ENCODE data around the gene EIF4H. TPM values are rescaled to one million over a fixed set of nuclear protein-coding genes. Genes with fewer than 3 reads are reported as not detected.

The EIF4H gene
- 100 to 1,000 TPM; 148 to 205 TPM for polyA plus RNA-seq

GRCh38 chr7:74173866-74174605 is at the start of gene EIF4H:
Gene EIF4H, plus strand, starts transcription at chr7:74174356. Its CDS starts 28 bp downstream, at chr7:74174384.
- Histone ChIP-seq H3K9me3 (ENCODE audit: control insufficient read depth in 2 of 2, insufficient read depth in 1 of 2, low read depth in 1 of 2, low read length in 1 of 2) (no peaks in the 10 kb centered on the region), H3K36me3 (ENCODE audit: control insufficient read depth in 2 of 2, insufficient read depth in 2 of 2, low read length in 1 of 2) (no peaks in the 10 kb centered on the region), H3K27me3 (ENCODE audit: control insufficient read depth in 1 of 2, insufficient read depth in 2 of 2, low read length in 2 of 2) (no peaks in the 10 kb centered on the region), H3K4me1 (ENCODE audit: control insufficient read depth in 2 of 2, insufficient read depth in 2 of 2, low read length in 1 of 2) (peaks cover 0 to 3% of the 10 kb centered on the region in 2 donors), H3K4me3 (ENCODE audit: low read depth in 1 of 2, low read length in 2 of 2) (peak within 1 kb of the TSS; percentile 80 to 88), H3K27ac (ENCODE audit: low read depth in 2 of 2, low read length in 1 of 2) (peak within 1 kb of the TSS; percentile 82 to 95)
- WGBS, 2 donors: 0% methylated on average over 60 to 95 of the region's 95 CpGs

- no peaks in the 10 kb centered on the region for H3K9me3 ChIP-seq (ENCODE audit: control insufficient read depth in 2 of 2, insufficient read depth in 1 of 2, low read depth in 1 of 2, low read length in 1 of 2)
- no peak overlapping the region for H3K4me3 ChIP-seq (ENCODE audit: low read depth in 1 of 2, low read length in 2 of 2)
- no peaks in the 10 kb centered on the region for H3K4me1 ChIP-seq (ENCODE audit: control insufficient read depth in 2 of 2, insufficient read depth in 2 of 2, low read length in 1 of 2)
- H3K36me3 ChIP-seq (ENCODE audit: control insufficient read depth in 2 of 2, insufficient read depth in 2 of 2, low read length in 1 of 2): peaks cover 0 to 7% of the 10 kb centered on the region in 2 donors
- H3K27ac ChIP-seq (ENCODE audit: low read depth in 2 of 2, low read length in 1 of 2): no peak overlapping the region
- no peaks in the 10 kb centered on the region for H3K27me3 ChIP-seq (ENCODE audit: control insufficient read depth in 1 of 2, insufficient read depth in 2 of 2, low read length in 2 of 2)
- WGBS, 2 donors: 77 to 82% methylated on average over 12 of the region's 12 CpGs
Observed at GRCh38 chr7:74126220-74126880, 47.8 kb upstream of the EIF4H start.

GRCh38 chr7:74129887-74130286 is 44.3 kb upstream of the EIF4H start:
- H3K36me3 ChIP-seq (ENCODE audit: control insufficient read depth in 2 of 2, insufficient read depth in 2 of 2, low read length in 1 of 2): no peaks in the 10 kb centered on the region
- H3K9me3 ChIP-seq (ENCODE audit: control insufficient read depth in 2 of 2, insufficient read depth in 1 of 2, low read depth in 1 of 2, low read length in 1 of 2): no peaks in the 10 kb centered on the region
- H3K4me3 ChIP-seq (ENCODE audit: low read depth in 1 of 2, low read length in 2 of 2): no peak overlapping the region
- H3K27me3 ChIP-seq (ENCODE audit: control insufficient read depth in 1 of 2, insufficient read depth in 2 of 2, low read length in 2 of 2): no peaks in the 10 kb centered on the region
- H3K27ac ChIP-seq (ENCODE audit: low read depth in 2 of 2, low read length in 1 of 2): no peak overlapping the region
- WGBS, 2 donors: 45 to 48% methylated on average over 2 of the region's 2 CpGs
- H3K4me1 ChIP-seq (ENCODE audit: control insufficient read depth in 2 of 2, insufficient read depth in 2 of 2, low read length in 1 of 2): no peaks in the 10 kb centered on the region

- Histone ChIP-seq H3K27ac (ENCODE audit: low read depth in 2 of 2, low read length in 1 of 2) (no peak overlapping the region), H3K4me1 (ENCODE audit: control insufficient read depth in 2 of 2, insufficient read depth in 2 of 2, low read length in 1 of 2) (no peaks in the 10 kb centered on the region), H3K9me3 (ENCODE audit: control insufficient read depth in 2 of 2, insufficient read depth in 1 of 2, low read depth in 1 of 2, low read length in 1 of 2) (no peaks in the 10 kb centered on the region), H3K4me3 (ENCODE audit: low read depth in 1 of 2, low read length in 2 of 2) (no peak overlapping the region), H3K36me3 (ENCODE audit: control insufficient read depth in 2 of 2, insufficient read depth in 2 of 2, low read length in 1 of 2) (no peaks in the 10 kb centered on the region), H3K27me3 (ENCODE audit: control insufficient read depth in 1 of 2, insufficient read depth in 2 of 2, low read length in 2 of 2) (no peaks in the 10 kb centered on the region)
- WGBS, 2 donors: 56% methylated on average over 4 of the region's 4 CpGs
Observed at GRCh38 chr7:74130518-74130917, 43.6 kb upstream of the EIF4H start.

- Histone ChIP-seq H3K4me3 (ENCODE audit: low read depth in 1 of 2, low read length in 2 of 2) (no peak overlapping the region), H3K36me3 (ENCODE audit: control insufficient read depth in 2 of 2, insufficient read depth in 2 of 2, low read length in 1 of 2) (no peaks in the 10 kb centered on the region), H3K9me3 (ENCODE audit: control insufficient read depth in 2 of 2, insufficient read depth in 1 of 2, low read depth in 1 of 2, low read length in 1 of 2) (no peaks in the 10 kb centered on the region), H3K27me3 (ENCODE audit: control insufficient read depth in 1 of 2, insufficient read depth in 2 of 2, low read length in 2 of 2) (no peaks in the 10 kb centered on the region), H3K27ac (ENCODE audit: low read depth in 2 of 2, low read length in 1 of 2) (no peak overlapping the region), H3K4me1 (ENCODE audit: control insufficient read depth in 2 of 2, insufficient read depth in 2 of 2, low read length in 1 of 2) (no peaks in the 10 kb centered on the region)
- 65 to 70% methylated on average over 8 of the region's 8 CpGs for WGBS, 2 donors
Observed at GRCh38 chr7:74134117-74134620, 40.0 kb upstream of the EIF4H start.

- no peaks in the 10 kb centered on the region for H3K9me3 ChIP-seq (ENCODE audit: control insufficient read depth in 2 of 2, insufficient read depth in 1 of 2, low read depth in 1 of 2, low read length in 1 of 2)
- no peaks in the 10 kb centered on the region for H3K4me1 ChIP-seq (ENCODE audit: control insufficient read depth in 2 of 2, insufficient read depth in 2 of 2, low read length in 1 of 2)
- H3K27ac ChIP-seq (ENCODE audit: low read depth in 2 of 2, low read length in 1 of 2): no peak overlapping the region
- no peak overlapping the region for H3K4me3 ChIP-seq (ENCODE audit: low read depth in 1 of 2, low read length in 2 of 2)
- no peaks in the 10 kb centered on the region for H3K27me3 ChIP-seq (ENCODE audit: control insufficient read depth in 1 of 2, insufficient read depth in 2 of 2, low read length in 2 of 2)
- H3K36me3 ChIP-seq (ENCODE audit: control insufficient read depth in 2 of 2, insufficient read depth in 2 of 2, low read length in 1 of 2): no peaks in the 10 kb centered on the region
- WGBS, 2 donors: 89 to 97% methylated on average over 12 of the region's 12 CpGs
Observed at GRCh38 chr7:74138334-74138867, 35.8 kb upstream of the EIF4H start.

GRCh38 chr7:74138945-74139843 is 35.0 kb upstream of the EIF4H start:
- 90 to 92% methylated on average over 16 of the region's 16 CpGs for WGBS, 2 donors
- no peaks in the 10 kb centered on the region for H3K4me1 ChIP-seq (ENCODE audit: control insufficient read depth in 2 of 2, insufficient read depth in 2 of 2, low read length in 1 of 2)
- H3K27me3 ChIP-seq (ENCODE audit: control insufficient read depth in 1 of 2, insufficient read depth in 2 of 2, low read length in 2 of 2): no peaks in the 10 kb centered on the region
- no peak overlapping the region for H3K4me3 ChIP-seq (ENCODE audit: low read depth in 1 of 2, low read length in 2 of 2)
- no peaks in the 10 kb centered on the region for H3K36me3 ChIP-seq (ENCODE audit: control insufficient read depth in 2 of 2, insufficient read depth in 2 of 2, low read length in 1 of 2)
- no peak overlapping the region for H3K27ac ChIP-seq (ENCODE audit: low read depth in 2 of 2, low read length in 1 of 2)
- no peaks in the 10 kb centered on the region for H3K9me3 ChIP-seq (ENCODE audit: control insufficient read depth in 2 of 2, insufficient read depth in 1 of 2, low read depth in 1 of 2, low read length in 1 of 2)

- H3K9me3 ChIP-seq (ENCODE audit: control insufficient read depth in 2 of 2, insufficient read depth in 1 of 2, low read depth in 1 of 2, low read length in 1 of 2): peaks cover 0 to 3% of the 10 kb centered on the region in 2 donors
- WGBS, 2 donors: 39 to 56% methylated on average over 1 of the region's 1 CpG
- no peaks in the 10 kb centered on the region for H3K36me3 ChIP-seq (ENCODE audit: control insufficient read depth in 2 of 2, insufficient read depth in 2 of 2, low read length in 1 of 2)
- no peak overlapping the region for H3K4me3 ChIP-seq (ENCODE audit: low read depth in 1 of 2, low read length in 2 of 2)
- H3K27me3 ChIP-seq (ENCODE audit: control insufficient read depth in 1 of 2, insufficient read depth in 2 of 2, low read length in 2 of 2): no peaks in the 10 kb centered on the region
- H3K27ac ChIP-seq (ENCODE audit: low read depth in 2 of 2, low read length in 1 of 2): no peak overlapping the region
- H3K4me1 ChIP-seq (ENCODE audit: control insufficient read depth in 2 of 2, insufficient read depth in 2 of 2, low read length in 1 of 2): no peaks in the 10 kb centered on the region
Observed at GRCh38 chr7:74141705-74142104, 32.5 kb upstream of the EIF4H start.

- H3K4me1 ChIP-seq (ENCODE audit: control insufficient read depth in 2 of 2, insufficient read depth in 2 of 2, low read length in 1 of 2): no peaks in the 10 kb centered on the region
Observed at GRCh38 chr7:74143383-74143782, 30.8 kb upstream of the EIF4H start.

More at GRCh38 chr7:74143383-74143782, 30.8 kb upstream of the EIF4H start:
- Histone ChIP-seq H3K27ac (ENCODE audit: low read depth in 2 of 2, low read length in 1 of 2) (no peak overlapping the region), H3K9me3 (ENCODE audit: control insufficient read depth in 2 of 2, insufficient read depth in 1 of 2, low read depth in 1 of 2, low read length in 1 of 2) (peaks cover 0 to 3% of the 10 kb centered on the region in 2 donors), H3K36me3 (ENCODE audit: control insufficient read depth in 2 of 2, insufficient read depth in 2 of 2, low read length in 1 of 2) (no peaks in the 10 kb centered on the region), H3K4me3 (ENCODE audit: low read depth in 1 of 2, low read length in 2 of 2) (no peak overlapping the region), H3K27me3 (ENCODE audit: control insufficient read depth in 1 of 2, insufficient read depth in 2 of 2, low read length in 2 of 2) (no peaks in the 10 kb centered on the region)
- WGBS, 2 donors: 64 to 72% methylated on average over 6 of the region's 6 CpGs

Data from esophagus (tissue), 2 donors.